HG03135 (cell line): ENCODE data around the gene DTX3L.

Source experiments
- ATAC-seq: cut with Tn5 transposase; IDR thresholded peaks from one replicate; pipeline ENCODE4 v1.9.1; 2021; ENCODE audit warnings: mild to moderate bottlenecking, moderate library complexity; ENCODE audit not compliant: unreplicated experiment

Gene DTX3L

GRCh38 chr3:122564155-122564912, at the start of gene DTX3L, which contains the start of gene PARP9:
Gene DTX3L (plus strand): TSS chr3:122564338. CDS start chr3:122564427, 89 bp downstream.
Gene PARP9 (minus strand): TSS chr3:122564300. CDS start chr3:122559620, 4,680 bp downstream.
- ATAC-seq = peak; percentile 70

- no peak for ATAC-seq
Measured at GRCh38 chr3:122515020-122515468, 49.1 kb upstream of the DTX3L start.

- no peak for ATAC-seq
Measured at GRCh38 chr3:122515870-122516269, 48.3 kb upstream of the DTX3L start.

- ATAC-seq = no peak
Measured at GRCh38 chr3:122516846-122517360, 47.2 kb upstream of the DTX3L start.

GRCh38 chr3:122519693-122520092, 44.4 kb upstream of the DTX3L start:
- no peak for ATAC-seq

GRCh38 chr3:122520861-122521260, 43.3 kb upstream of the DTX3L start:
- no peak for ATAC-seq

GRCh38 chr3:122523317-122523716, 40.8 kb upstream of the DTX3L start:
- no peak for ATAC-seq

GRCh38 chr3:122530164-122530563, 34.0 kb upstream of the DTX3L start:
- no peak for ATAC-seq

GRCh38 chr3:122533480-122533879, 30.7 kb upstream of the DTX3L start:
- no peak for ATAC-seq

GRCh38 chr3:122533931-122534334, 30.2 kb upstream of the DTX3L start:
- peak; percentile 96 for ATAC-seq

GRCh38 chr3:122535964-122536631, 28.0 kb upstream of the DTX3L start:
- no peak for ATAC-seq

- no peak for ATAC-seq
Measured at GRCh38 chr3:122536632-122537001, 27.5 kb upstream of the DTX3L start.

GRCh38 chr3:122538956-122539490, 25.1 kb upstream of the DTX3L start:
- ATAC-seq = no peak

GRCh38 chr3:122546151-122546550, 18.0 kb upstream of the DTX3L start:
- ATAC-seq = no peak

GRCh38 chr3:122548076-122548475, 16.1 kb upstream of the DTX3L start:
- no peak for ATAC-seq

GRCh38 chr3:122548619-122549018, 15.5 kb upstream of the DTX3L start:
- ATAC-seq = no peak

- no peak for ATAC-seq
Measured at GRCh38 chr3:122553171-122553570, 11.0 kb upstream of the DTX3L start.

GRCh38 chr3:122555275-122556071, 8.7 kb upstream of the DTX3L start:
- no peak for ATAC-seq

- ATAC-seq = no peak
Measured at GRCh38 chr3:122557356-122557755, 6.8 kb upstream of the DTX3L start.

- no peak for ATAC-seq
Measured at GRCh38 chr3:122558605-122559004, 5.5 kb upstream of the DTX3L start.

GRCh38 chr3:122559906-122560305, 4.2 kb upstream of the DTX3L start:
- ATAC-seq = no peak
